MM.1S (cell line): ENCODE data around the gene FRMD4B.
A peak's percentile ranks its signal among the peaks of the same experiment; 100 is the strongest.

Experiments used
- DNase-seq: peaks from one replicate; pipeline ENCODE4 v3.0.0-alpha.2; 2015
- H2AFZ ChIP-seq: fragments of 300-600 bp; sonication (generic); 2 replicates; pipeline ENCODE4 v1.6.0; 2016; ENCODE audit warnings: antibody characterized with exemption, low read length
- H3F3A ChIP-seq: fragments of 300-600 bp; sonication (generic); 2 replicates; pipeline ENCODE4 v1.6.1; 2016; ENCODE audit warnings: mild to moderate bottlenecking, antibody characterized with exemption, low read length, moderate library complexity, mixed read lengths; ENCODE audit not compliant: insufficient read depth
- H3K27ac ChIP-seq: fragments of 300-600 bp; sonication (generic); 2 replicates; pipeline ENCODE4 v1.5.1; 2016; ENCODE audit warnings: mild to moderate bottlenecking, low read length
- H3K27me3 ChIP-seq: fragments of 300-600 bp; sonication (generic); replicated peaks from 2 replicates; pipeline ENCODE4 v1.6.0; 2016; ENCODE audit warnings: low read length; ENCODE audit not compliant: insufficient read depth
- H3K36me3 ChIP-seq: fragments of 300-600 bp; sonication (generic); replicated peaks from 2 replicates; pipeline ENCODE4 v1.6.1; 2016; ENCODE audit warnings: mild to moderate bottlenecking, low read length, mixed read lengths; ENCODE audit not compliant: insufficient read depth
- H3K4me1 ChIP-seq: fragments of 300-600 bp; sonication (generic); 2 replicates; pipeline ENCODE4 v1.6.1; 2016; ENCODE audit warnings: low read length, mixed read lengths
- H3K4me2 ChIP-seq: fragments of 300-600 bp; sonication (generic); 2 replicates; pipeline ENCODE4 v1.6.0; 2016; ENCODE audit warnings: low read depth, low read length
- H3K4me3 ChIP-seq: fragments of 300-600 bp; sonication (generic); 2 replicates; pipeline ENCODE4 v1.5.1; 2016; ENCODE audit warnings: low read length, mixed read lengths
- H3K79me2 ChIP-seq: fragments of 300-600 bp; sonication (generic); 2 replicates; pipeline ENCODE4 v1.6.1; 2016; ENCODE audit warnings: mixed run types, low read length, mixed read lengths
- H3K9ac ChIP-seq: fragments of 300-600 bp; sonication (generic); 2 replicates; pipeline ENCODE4 v1.6.1; 2016; ENCODE audit warnings: low read length, mixed read lengths
- H3K9me2 ChIP-seq: fragments of 300-600 bp; sonication (generic); replicated peaks from 2 replicates; pipeline ENCODE4 v1.6.1; 2016; ENCODE audit warnings: mild to moderate bottlenecking, low read length, mixed read lengths; ENCODE audit not compliant: insufficient read depth
- H3K9me3 ChIP-seq: fragments of 300-600 bp; sonication (generic); replicated peaks from 2 replicates; pipeline ENCODE4 v1.6.1; 2016; ENCODE audit warnings: mild to moderate bottlenecking, low read length, mixed read lengths; ENCODE audit not compliant: insufficient read depth
- H4K20me1 ChIP-seq: fragments of 300-600 bp; sonication (generic); 2 replicates; pipeline ENCODE4 v1.6.1; 2016; ENCODE audit warnings: mild to moderate bottlenecking, low read length, moderate library complexity, mixed read lengths; ENCODE audit not compliant: insufficient read depth
- CTCF ChIP-seq: fragments of 300-600 bp; sonication (generic); IDR thresholded peaks from 2 replicates; pipeline ENCODE4 v1.5.1; 2016; ENCODE audit warnings: antibody characterized with exemption, low read length, mixed read lengths
- EZH2 ChIP-seq: fragments of 300-600 bp; sonication (generic); optimal IDR thresholded peaks from 2 replicates; pipeline ENCODE3; 2017; ENCODE audit warnings: low read depth, mild to moderate bottlenecking, antibody characterized with exemption, low read length, mixed read lengths
- EZH2phosphoT487 ChIP-seq: fragments of 300-600 bp; sonication (generic); IDR thresholded peaks from 2 replicates; pipeline ENCODE4 v1.6.1; 2018; ENCODE audit warnings: antibody characterized with exemption, low read length

The FRMD4B gene

GRCh38 chr3:69364354-69364753 lies 21.5 kb downstream of the FRMD4B start:
- peaks cover 39% of the 10 kb centered on the region for H3K4me1 ChIP-seq
- no peaks in the 10 kb centered on the region for H3K27me3 ChIP-seq
- DNase-seq, result peak; percentile 27
- peaks cover 16% of the 10 kb centered on the region for H3F3A ChIP-seq
- peak overlapping the region; percentile 58 for H2AFZ ChIP-seq
- H3K4me3 ChIP-seq, result no peak overlapping the region
- H3K9me3 ChIP-seq, result no peaks in the 10 kb centered on the region
- H3K4me2 ChIP-seq, result peak overlapping the region; percentile 49
- no peaks in the 10 kb centered on the region for H3K9me2 ChIP-seq
- no peaks in the 10 kb centered on the region for H3K36me3 ChIP-seq
- H3K9ac ChIP-seq, result no peak overlapping the region
- TF ChIP-seq CTCF (no peak), EZH2 (no peak), EZH2phosphoT487 (no peak)
- H3K79me2 ChIP-seq, result no peaks in the 10 kb centered on the region
- peak overlapping the region; percentile 33; the same call in 1 of the 2 replicates for H3K27ac ChIP-seq
- no peaks in the 10 kb centered on the region for H4K20me1 ChIP-seq

- H3K9me3 ChIP-seq, result no peaks in the 10 kb centered on the region
- H3K4me1 ChIP-seq, result peaks cover 19% of the 10 kb centered on the region
- H3K79me2 ChIP-seq, result no peaks in the 10 kb centered on the region
Measured at GRCh38 chr3:69360690-69361089, 25.2 kb downstream of the FRMD4B start.

GRCh38 chr3:69359916-69360315 lies 26.0 kb downstream of the FRMD4B start:
- TF ChIP-seq CTCF (no peak), EZH2phosphoT487 (no peak), EZH2 (no peak)
- Histone ChIP-seq H2AFZ (no peak overlapping the region), H3K27me3 (no peaks in the 10 kb centered on the region), H3K9me3 (no peaks in the 10 kb centered on the region), H3F3A (peaks cover 10% of the 10 kb centered on the region), H3K4me3 (no peak overlapping the region), H3K9me2 (no peaks in the 10 kb centered on the region), H3K36me3 (no peaks in the 10 kb centered on the region), H3K79me2 (no peaks in the 10 kb centered on the region), H3K9ac (no peak overlapping the region), H3K4me2 (no peak overlapping the region), H3K27ac (no peak overlapping the region), H3K4me1 (peaks cover 14% of the 10 kb centered on the region), H4K20me1 (no peaks in the 10 kb centered on the region)
- DNase-seq, result no peak

More at GRCh38 chr3:69360690-69361089, 25.2 kb downstream of the FRMD4B start:
- Histone ChIP-seq H3K27me3 (no peaks in the 10 kb centered on the region), H3K9ac (no peak overlapping the region), H3K4me2 (no peak overlapping the region), H3K9me2 (no peaks in the 10 kb centered on the region), H3K27ac (no peak overlapping the region), H3K36me3 (no peaks in the 10 kb centered on the region), H4K20me1 (no peaks in the 10 kb centered on the region), H3F3A (peaks cover 10% of the 10 kb centered on the region), H2AFZ (no peak overlapping the region), H3K4me3 (no peak overlapping the region)
- no peak for DNase-seq
- no peak for TF ChIP-seq CTCF
- no peak for TF ChIP-seq EZH2
- no peak for TF ChIP-seq EZH2phosphoT487
